Suprapubic skin (tissue), 4 donors: ENCODE results near the gene ADAMTS16.

Experiments
- CTCF ChIP-seq, 2 donors: fragments of 200-600 bp in 1 of 2; fragments of 450-650 bp in 1 of 2; sonication (generic) in 1 of 2; IDR thresholded peaks; one replicate each; pipeline ENCODE4 v1.5.1; 2016 to 2019; ENCODE audit warnings: antibody characterized with exemption in 2 of 2, mild to moderate bottlenecking in 1 of 2, moderate library complexity in 1 of 2
- POLR2A ChIP-seq, 2 donors: fragments of 450-650 bp; IDR thresholded peaks; one replicate each; pipeline ENCODE4 v1.6.1; 2017; ENCODE audit warnings: antibody characterized with exemption in 2 of 2, mild to moderate bottlenecking in 2 of 2, moderate library complexity in 2 of 2
- POLR2AphosphoS5 ChIP-seq, 3 donors: sonication (generic); formaldehyde crosslinking; IDR thresholded peaks; one replicate each; pipeline ENCODE4 v1.6.1; 2017; ENCODE audit warnings: antibody characterized with exemption in 3 of 3

- TF ChIP-seq CTCF (IDR thresholded peaks at IDR 0.05) (no peak), POLR2A (IDR thresholded peaks at IDR 0.05) (no peak), POLR2AphosphoS5 (IDR thresholded peaks at IDR 0.05) (no peak)
These were observed 124.6 kb downstream of the ADAMTS16 start for GRCh38 chr5:5264727-5265126.
